Sigmoid colon (tissue), 7 donors: ENCODE results near the gene PEPD. TPM values are rescaled to one million over a fixed set of nuclear protein-coding genes. Genes with fewer than 3 reads are reported as not detected.

ENCODE experiments used
- DNase-seq: peaks from one replicate; pipeline ENCODE4 v3.0.0-alpha.2; 2019
- H3K27ac ChIP-seq, 4 donors: fragments of 200-600 bp; sonication (generic); one replicate each; pipeline ENCODE4 v1.5.1; 2016 to 2019; ENCODE audit warnings: mild to moderate bottlenecking in 1 of 4
- H3K27me3 ChIP-seq, 3 donors: fragments of 200-600 bp; sonication (generic); one replicate each; pipeline ENCODE4 v1.5.1; 2019; ENCODE audit warnings: mild to moderate bottlenecking in 1 of 3
- H3K36me3 ChIP-seq, 4 donors: fragments of 200-600 bp; sonication (generic); one replicate each; pipeline ENCODE4 v1.5.1; 2016 to 2019
- H3K4me1 ChIP-seq, 4 donors: fragments of 200-600 bp; sonication (generic); one replicate each; pipeline ENCODE4 v1.5.1; 2017 to 2019
- H3K4me3 ChIP-seq, 4 donors: fragments of 200-600 bp; sonication (generic); one replicate each; pipeline ENCODE4 v1.5.1; 2017 to 2019; ENCODE audit warnings: mild to moderate bottlenecking in 2 of 4, moderate library complexity in 1 of 4
- H3K9me3 ChIP-seq, 4 donors: fragments of 200-600 bp in 3 of 4; sonication (generic) in 3 of 4; one replicate each; pipeline versions ENCODE4 v1.5.1 to v1.6.1; 2013 to 2019
- EP300 ChIP-seq, 4 donors: sonication (generic); formaldehyde crosslinking; IDR thresholded peaks; one replicate each; pipeline ENCODE4 v1.6.1; 2017; ENCODE audit warnings: antibody characterized with exemption in 4 of 4
- POLR2A ChIP-seq, 2 donors: fragments of 450-650 bp; IDR thresholded peaks; one replicate each; pipeline ENCODE4 v1.6.1; 2016; ENCODE audit warnings: antibody characterized with exemption in 2 of 2, mild to moderate bottlenecking in 2 of 2, moderate library complexity in 2 of 2
- POLR2AphosphoS5 ChIP-seq, 4 donors: sonication (generic); formaldehyde crosslinking; IDR thresholded peaks; one replicate each; pipeline ENCODE4 v1.6.1; 2017; ENCODE audit warnings: antibody characterized with exemption in 4 of 4
- WGBS, 2 donors: extraction: QIAGEN DNeasy Blood & Tissue Kit; methylation state at CpG; one replicate each; pipeline ENCODE4 v1.1.7; 2013; 5-methylcytosine and 5-hydroxymethylcytosine counted together
- intact Hi-C: fragments of 100-400 bp; cut with DNase I; formaldehyde crosslinking; loops from one replicate; pipeline ENCODE4 v1.15.1; 2023
- polyA plus RNA-seq, 3 donors: library from polyadenylated mRNA; stranded (reverse); fragments of 200-250 nt; gene quantifications; one replicate each; pipeline ENCODE4 v1.2.3, GENCODE V29; 2013
- total RNA-seq, 4 donors: library from RNA; depleted of rRNA; stranded (reverse); fragments of >200 nt; gene quantifications; one replicate each; pipeline ENCODE4 v1.1.0, GENCODE V29; 2016
- TF ChIP-seq, protein P1 (sequence below), 4 experiments: fragments of 450-650 bp in 3 of 4; fragments of 200-600 bp in 1 of 4; IDR thresholded peaks; one replicate each; pipeline ENCODE4 v1.5.1; 2016 to 2019; ENCODE audit warnings: antibody characterized with exemption in 4 of 4, mild to moderate bottlenecking in 3 of 4, moderate library complexity in 2 of 4
- donor health status: healthy with polysubstance abuse.
- donor health status: Bipolar disorder and iron deficiency.
- donor health status: healthy.

The PEPD gene
- total and polyA plus RNA-seq, 7 donors, result 50.0 to 187 (median 67.8) TPM

DNA sequence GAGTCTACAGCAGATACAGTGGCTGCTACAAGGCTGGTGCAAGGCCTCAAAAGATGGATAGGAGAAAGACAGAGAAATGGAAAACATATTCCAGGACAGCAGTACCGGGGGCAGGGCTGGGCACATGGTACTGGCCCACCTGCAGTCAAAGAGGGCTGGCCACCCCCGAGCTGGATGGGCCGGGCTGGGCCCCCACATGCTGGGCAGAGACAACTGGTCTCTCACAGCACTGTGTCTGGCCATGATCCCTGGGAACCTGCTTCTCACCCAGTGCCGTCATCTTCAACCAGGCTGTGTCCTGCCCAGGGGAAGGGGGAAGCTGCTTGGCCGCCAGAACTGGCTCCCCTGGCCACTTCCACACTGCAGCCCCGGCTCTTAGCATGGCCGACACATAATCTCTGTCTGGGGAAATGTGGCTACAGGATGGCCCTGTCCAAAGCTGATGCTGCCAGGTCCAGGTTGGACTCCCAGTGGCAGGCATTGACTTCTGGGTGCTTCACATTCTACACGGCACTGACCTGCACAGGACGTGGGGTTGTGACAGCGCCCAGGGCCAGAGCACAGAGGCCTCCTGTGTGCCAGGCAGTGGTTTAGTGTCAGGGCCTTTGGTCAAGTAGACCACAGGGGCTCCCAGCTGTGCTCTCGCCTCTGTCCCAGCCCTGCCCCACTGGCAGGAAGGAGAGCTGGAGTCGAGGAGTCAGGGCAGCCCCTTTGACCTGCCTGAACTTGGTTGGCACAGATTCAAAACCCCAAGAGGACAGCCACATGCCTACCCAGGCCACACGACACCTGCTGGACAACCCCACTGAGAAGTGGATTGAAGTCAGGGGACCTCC lies 21.7 kb downstream of the PEPD start:
- intact Hi-C loops, result no loop called here
- 90 to 91% methylated on average over 13 of the region's 13 CpGs for WGBS, 2 donors
- Histone ChIP-seq H3K27me3 (no peaks in the 10 kb centered on the region), H3K9me3 (no peaks in the 10 kb centered on the region), H3K36me3 (peaks cover 0 to 57% (median 11%) of the 10 kb centered on the region in 4 donors), H3K4me1 (no peaks in the 10 kb centered on the region), H3K4me3 (no peak overlapping the region), H3K27ac (no peak overlapping the region)
- TF ChIP-seq POLR2A (IDR thresholded peaks at IDR 0.05) (no peak), EP300 (IDR thresholded peaks at IDR 0.05) (no peak), POLR2AphosphoS5 (IDR thresholded peaks at IDR 0.05) (no peak)
- TF ChIP-seq, protein P1, sequence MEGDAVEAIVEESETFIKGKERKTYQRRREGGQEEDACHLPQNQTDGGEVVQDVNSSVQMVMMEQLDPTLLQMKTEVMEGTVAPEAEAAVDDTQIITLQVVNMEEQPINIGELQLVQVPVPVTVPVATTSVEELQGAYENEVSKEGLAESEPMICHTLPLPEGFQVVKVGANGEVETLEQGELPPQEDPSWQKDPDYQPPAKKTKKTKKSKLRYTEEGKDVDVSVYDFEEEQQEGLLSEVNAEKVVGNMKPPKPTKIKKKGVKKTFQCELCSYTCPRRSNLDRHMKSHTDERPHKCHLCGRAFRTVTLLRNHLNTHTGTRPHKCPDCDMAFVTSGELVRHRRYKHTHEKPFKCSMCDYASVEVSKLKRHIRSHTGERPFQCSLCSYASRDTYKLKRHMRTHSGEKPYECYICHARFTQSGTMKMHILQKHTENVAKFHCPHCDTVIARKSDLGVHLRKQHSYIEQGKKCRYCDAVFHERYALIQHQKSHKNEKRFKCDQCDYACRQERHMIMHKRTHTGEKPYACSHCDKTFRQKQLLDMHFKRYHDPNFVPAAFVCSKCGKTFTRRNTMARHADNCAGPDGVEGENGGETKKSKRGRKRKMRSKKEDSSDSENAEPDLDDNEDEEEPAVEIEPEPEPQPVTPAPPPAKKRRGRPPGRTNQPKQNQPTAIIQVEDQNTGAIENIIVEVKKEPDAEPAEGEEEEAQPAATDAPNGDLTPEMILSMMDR (IDR thresholded peaks at IDR 0.05), result no peak
- DNase-seq, result peak; percentile 53

DNA sequence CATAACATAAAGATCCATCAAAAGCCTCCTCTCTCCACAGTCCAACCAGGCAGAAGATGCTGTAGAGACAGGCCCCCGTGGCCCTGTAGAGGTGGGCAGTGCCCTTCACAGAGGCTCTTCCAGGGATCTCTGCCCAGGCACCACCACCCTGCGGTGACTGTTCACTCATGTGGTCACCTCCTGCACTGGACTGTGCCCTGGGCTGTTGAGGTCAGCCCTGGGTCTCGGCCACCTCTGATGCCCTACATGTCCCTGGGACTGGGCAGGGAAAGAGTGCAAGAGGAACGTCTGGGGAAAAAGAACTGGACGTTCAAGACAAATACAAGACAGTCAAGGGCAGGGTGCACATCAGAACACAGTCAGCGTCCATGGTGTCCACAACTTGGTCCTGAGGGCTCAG lies 22.3 kb downstream of the PEPD start:
- DNase-seq, result peak; percentile 22
- Histone ChIP-seq H3K27ac (no peak overlapping the region), H3K9me3 (no peaks in the 10 kb centered on the region), H3K4me1 (no peaks in the 10 kb centered on the region), H3K27me3 (no peaks in the 10 kb centered on the region), H3K4me3 (no peak overlapping the region), H3K36me3 (peaks cover 0 to 53% (median 11%) of the 10 kb centered on the region in 4 donors)
- intact Hi-C loops, result no loop called here
- no peak for TF ChIP-seq POLR2AphosphoS5 (IDR thresholded peaks at IDR 0.05)
- TF ChIP-seq, protein P1 (IDR thresholded peaks at IDR 0.05), result no peak
- no peak for TF ChIP-seq POLR2A (IDR thresholded peaks at IDR 0.05)
- TF ChIP-seq EP300 (IDR thresholded peaks at IDR 0.05), result no peak
- WGBS, 2 donors, result 75 to 82% methylated on average over 6 of the region's 6 CpGs

DNA sequence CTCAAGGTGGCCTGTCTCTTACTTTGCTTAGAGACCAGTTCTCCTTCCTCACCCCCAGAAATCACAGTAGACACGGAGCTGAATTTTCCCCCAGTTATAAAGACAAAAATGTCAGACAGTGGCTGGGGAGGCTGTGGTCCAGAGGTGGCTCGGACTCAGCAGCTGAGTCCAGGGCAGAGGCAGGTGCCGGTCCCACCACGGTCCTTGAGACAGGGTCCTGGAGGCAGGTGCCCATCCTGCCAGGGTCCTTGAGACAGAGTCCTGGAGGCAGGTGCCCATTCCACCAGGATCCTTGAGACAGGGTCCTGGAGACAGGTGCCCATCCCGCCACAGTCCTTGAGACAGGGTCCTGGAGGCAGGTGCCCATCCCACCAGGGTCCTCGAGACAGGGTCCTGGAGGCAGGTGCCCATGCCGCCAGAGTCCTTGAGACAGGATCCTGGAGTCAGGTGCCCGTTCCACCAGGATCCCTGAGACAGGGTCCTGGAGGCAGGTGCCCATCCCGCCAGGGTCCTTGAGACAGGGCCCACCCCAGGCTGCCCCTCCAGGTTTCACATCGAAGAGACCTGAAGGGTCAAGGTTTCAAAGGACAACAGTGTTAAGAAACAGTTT lies 23.1 kb downstream of the PEPD start:
- no peak overlapping the region for H3K27ac ChIP-seq
- no peaks in the 10 kb centered on the region for H3K9me3 ChIP-seq
- TF ChIP-seq POLR2A (IDR thresholded peaks at IDR 0.05), result no peak
- no peak for TF ChIP-seq EP300 (IDR thresholded peaks at IDR 0.05)
- TF ChIP-seq POLR2AphosphoS5 (IDR thresholded peaks at IDR 0.05), result no peak
- TF ChIP-seq, protein P1 (IDR thresholded peaks at IDR 0.05), result no peak
- peak; percentile 32 for DNase-seq
- no peaks in the 10 kb centered on the region for H3K4me1 ChIP-seq
- 89 to 95% methylated on average over 10 of the region's 10 CpGs for WGBS, 2 donors
- no peak overlapping the region for H3K4me3 ChIP-seq
- intact Hi-C loops, result no loop called here
- no peaks in the 10 kb centered on the region for H3K27me3 ChIP-seq
- peaks cover 0 to 46% (median 11%) of the 10 kb centered on the region in 4 donors for H3K36me3 ChIP-seq

DNA sequence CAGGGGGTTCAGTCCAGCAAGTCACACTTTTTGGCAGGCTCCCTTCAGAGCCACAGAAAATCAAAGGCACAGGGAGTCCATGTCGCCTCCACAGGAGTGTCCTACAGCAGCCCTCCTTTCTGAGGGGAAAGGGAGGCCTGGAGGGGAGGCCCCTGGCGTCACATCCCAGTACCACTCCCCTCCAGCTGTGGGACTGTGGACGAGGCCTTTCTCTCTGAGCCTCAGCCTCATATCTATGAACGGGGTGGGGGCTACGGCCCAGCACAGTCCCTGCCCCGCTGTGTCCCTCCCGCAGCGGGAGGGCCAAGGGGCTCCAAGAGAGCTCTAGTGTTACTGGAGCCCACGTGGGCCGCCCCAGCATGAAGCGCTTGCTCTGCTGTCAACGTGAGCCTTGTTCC lies 23.8 kb downstream of the PEPD start:
- Histone ChIP-seq H3K4me1 (no peaks in the 10 kb centered on the region), H3K27ac (no peak overlapping the region), H3K4me3 (no peak overlapping the region), H3K36me3 (peaks cover 0 to 50% (median 11%) of the 10 kb centered on the region in 4 donors), H3K9me3 (no peaks in the 10 kb centered on the region), H3K27me3 (no peaks in the 10 kb centered on the region)
- intact Hi-C loops, result no loop called here
- TF ChIP-seq POLR2AphosphoS5 (IDR thresholded peaks at IDR 0.05), result no peak
- no peak for TF ChIP-seq POLR2A (IDR thresholded peaks at IDR 0.05)
- TF ChIP-seq EP300 (IDR thresholded peaks at IDR 0.05), result no peak
- TF ChIP-seq, protein P1 (IDR thresholded peaks at IDR 0.05), result no peak
- 94 to 97% methylated on average over 12 of the region's 12 CpGs for WGBS, 2 donors
- DNase-seq, result peak; percentile 40
